DMS 273 treated with DMSO at 0.1 percent for 48 hours (cell line): ENCODE data around the gene OSCAR.

ENCODE experiments used
- DNase-seq: peaks from one replicate; lab custom pipeline; 2025; lab: John Stamatoyannopoulos, UW

Gene OSCAR

DNA sequence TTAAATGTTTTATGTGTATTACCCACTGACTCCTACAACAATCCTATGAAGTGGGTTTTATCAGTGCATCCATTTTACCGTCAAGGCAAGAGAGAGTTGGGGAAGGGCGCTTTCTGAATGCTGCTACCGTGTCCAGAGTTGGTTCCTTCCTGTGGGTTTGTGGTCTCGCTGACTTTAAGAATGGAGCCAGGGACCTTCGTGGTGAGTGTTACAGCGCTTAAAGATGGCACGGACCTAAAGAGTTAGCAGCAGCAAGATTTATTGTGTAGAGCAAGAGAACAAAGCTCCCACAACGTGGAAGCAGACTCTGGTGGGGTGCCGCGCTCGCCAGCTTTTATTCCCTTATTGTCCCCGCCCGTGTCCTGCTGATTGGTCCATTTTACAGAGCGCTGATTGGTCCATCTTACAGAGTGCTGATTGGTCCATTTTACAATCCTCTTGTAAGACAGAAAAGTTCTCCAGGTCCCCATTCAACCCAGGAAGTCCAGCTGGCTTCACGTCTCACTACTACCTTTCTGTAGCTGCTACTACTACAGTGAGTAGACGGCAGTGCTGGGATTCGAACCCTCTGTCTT is 6.1 kb downstream of the OSCAR start:
- no peak for DNase-seq

GRCh38 chr19:54084410-54084809 is 16.2 kb downstream of the OSCAR start:
- no peak for DNase-seq

GRCh38 chr19:54081032-54081431 is 19.6 kb downstream of the OSCAR start, which contains the start of gene TARM1:
TARM1 (minus strand) TSS chr19:54081365; CDS start chr19:54081340, 25 bp downstream.
- no peak for DNase-seq

- no peak for DNase-seq
Observed at GRCh38 chr19:54077334-54077733, 23.3 kb downstream of the OSCAR start.

GRCh38 chr19:54074851-54075250 is 25.8 kb downstream of the OSCAR start:
- no peak for DNase-seq

- no peak for DNase-seq
Observed at GRCh38 chr19:54073829-54074228, 26.8 kb downstream of the OSCAR start.

DNA sequence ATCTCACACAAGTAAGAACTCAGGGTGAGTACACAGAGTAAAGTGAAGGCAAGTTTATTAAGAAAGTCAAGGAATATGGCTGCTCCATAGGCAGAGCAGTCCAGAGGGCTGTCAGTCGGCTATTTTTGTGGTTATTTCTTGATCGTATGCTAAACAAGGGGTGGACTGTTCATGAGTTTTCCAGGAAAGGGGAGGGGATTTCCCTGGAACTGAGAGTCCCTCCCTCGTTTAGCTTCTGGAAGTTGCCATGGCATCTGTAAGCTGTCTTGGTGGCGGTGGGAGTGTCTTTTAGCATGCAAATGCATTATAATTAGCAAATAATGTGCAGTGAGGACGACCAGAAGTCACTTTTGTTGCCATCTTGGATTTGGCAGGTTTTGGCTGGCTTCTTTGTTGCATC is 31.1 kb downstream of the OSCAR start:
- DNase-seq, result no peak

GRCh38 chr19:54063350-54064116 is 37.1 kb downstream of the OSCAR start, which contains the start of gene VSTM1:
VSTM1 (minus strand) TSS chr19:54063897; CDS start chr19:54063777, 120 bp downstream.
- DNase-seq, result no peak

- DNase-seq, result no peak
Observed at GRCh38 chr19:54062643-54063042, 38.0 kb downstream of the OSCAR start.

DNA sequence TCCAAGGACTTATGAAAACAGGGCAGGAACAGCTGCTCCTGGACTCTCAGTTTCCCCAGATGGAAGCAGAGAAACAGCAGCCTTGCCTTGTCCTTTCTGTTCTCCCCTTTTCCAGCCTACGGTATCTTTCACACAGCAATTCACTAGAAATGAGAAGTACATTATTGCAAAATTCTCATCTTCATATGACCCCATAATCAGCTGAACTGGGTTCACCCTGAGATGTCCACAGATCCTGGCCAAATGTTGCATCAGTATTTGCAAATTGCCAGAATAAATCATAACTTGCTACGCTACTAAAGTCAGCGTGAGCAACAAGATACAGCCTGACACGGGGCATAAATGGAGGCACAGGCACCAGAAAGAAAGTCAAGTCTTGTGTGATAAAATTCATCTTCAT is 53.0 kb downstream of the OSCAR start:
- DNase-seq, result no peak

DNA sequence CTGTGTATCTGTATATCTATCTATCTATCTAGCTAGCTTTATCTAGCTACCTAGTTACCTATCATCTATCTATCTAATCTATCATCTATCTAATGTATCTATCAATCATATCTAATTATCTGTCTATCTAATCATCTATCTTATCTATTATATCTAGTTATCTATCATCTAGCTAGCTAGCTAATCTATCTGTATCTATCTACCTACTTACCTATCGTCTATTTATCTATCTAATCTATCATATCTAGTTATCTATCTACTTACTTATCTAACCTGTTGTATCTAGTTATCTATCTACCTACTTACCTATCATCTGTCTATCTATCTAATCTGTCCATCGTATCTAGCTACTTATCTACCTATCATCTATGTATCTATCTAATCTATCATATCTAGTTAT is 54.8 kb downstream of the OSCAR start:
- DNase-seq, result no peak
